Measurements from ENCODE around the gene SLC2A1. TPM values are rescaled to one million over a fixed set of nuclear protein-coding genes. Genes with fewer than 3 reads are reported as not detected.

SLC2A1 gene
- total and polyA plus RNA-seq, 2 of the 13 experiments (the other 11 are each of a cell fraction or from before 2014, with no cell fraction given) = 125 to 423 TPM

DNA sequence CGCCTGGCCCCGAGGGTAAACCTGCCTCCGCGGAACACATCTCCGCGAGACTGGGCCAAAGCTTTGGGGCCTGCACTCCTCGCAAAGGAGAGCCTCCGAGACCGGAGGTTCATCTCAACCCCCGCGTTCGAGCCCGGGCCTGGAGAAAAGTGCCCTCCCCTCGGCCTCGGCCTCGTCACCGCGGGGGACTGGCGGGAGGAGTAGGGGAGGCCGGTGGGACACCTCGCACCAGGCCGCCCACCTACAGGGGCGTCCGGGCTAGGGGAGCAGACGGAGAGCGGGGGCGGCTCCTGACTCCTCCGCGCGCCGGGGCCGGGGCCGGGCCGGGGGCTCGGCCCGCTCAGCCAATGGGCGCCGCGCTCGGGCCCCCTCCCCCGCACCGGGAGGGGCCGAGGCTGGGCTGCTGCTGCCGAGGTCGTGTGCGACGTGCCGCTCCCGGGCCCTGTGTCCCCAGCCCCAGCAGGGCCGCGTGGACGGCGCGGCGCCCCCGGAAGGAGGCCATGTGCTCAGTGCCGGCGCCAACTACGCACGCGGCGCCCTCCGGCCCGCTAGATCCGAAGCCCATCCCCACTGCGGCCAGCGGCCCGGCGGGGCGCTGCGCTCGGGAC is 684 bp downstream of the SLC2A1 start (continued):
- TF ChIP-seq, protein P1, sequence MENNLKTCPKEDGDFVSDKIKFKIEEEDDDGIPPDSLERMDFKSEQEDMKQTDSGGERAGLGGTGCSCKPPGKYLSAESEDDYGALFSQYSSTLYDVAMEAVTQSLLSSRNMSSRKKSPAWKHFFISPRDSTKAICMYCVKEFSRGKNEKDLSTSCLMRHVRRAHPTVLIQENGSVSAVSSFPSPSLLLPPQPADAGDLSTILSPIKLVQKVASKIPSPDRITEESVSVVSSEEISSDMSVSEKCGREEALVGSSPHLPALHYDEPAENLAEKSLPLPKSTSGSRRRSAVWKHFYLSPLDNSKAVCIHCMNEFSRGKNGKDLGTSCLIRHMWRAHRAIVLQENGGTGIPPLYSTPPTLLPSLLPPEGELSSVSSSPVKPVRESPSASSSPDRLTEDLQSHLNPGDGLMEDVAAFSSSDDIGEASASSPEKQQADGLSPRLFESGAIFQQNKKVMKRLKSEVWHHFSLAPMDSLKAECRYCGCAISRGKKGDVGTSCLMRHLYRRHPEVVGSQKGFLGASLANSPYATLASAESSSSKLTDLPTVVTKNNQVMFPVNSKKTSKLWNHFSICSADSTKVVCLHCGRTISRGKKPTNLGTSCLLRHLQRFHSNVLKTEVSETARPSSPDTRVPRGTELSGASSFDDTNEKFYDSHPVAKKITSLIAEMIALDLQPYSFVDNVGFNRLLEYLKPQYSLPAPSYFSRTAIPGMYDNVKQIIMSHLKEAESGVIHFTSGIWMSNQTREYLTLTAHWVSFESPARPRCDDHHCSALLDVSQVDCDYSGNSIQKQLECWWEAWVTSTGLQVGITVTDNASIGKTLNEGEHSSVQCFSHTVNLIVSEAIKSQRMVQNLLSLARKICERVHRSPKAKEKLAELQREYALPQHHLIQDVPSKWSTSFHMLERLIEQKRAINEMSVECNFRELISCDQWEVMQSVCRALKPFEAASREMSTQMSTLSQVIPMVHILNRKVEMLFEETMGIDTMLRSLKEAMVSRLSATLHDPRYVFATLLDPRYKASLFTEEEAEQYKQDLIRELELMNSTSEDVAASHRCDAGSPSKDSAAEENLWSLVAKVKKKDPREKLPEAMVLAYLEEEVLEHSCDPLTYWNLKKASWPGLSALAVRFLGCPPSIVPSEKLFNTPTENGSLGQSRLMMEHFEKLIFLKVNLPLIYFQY (CRISPR knock-in tag; IDR thresholded peaks at IDR 0.05; ENCODE audit: borderline replicate concordance) = no peak
- TF ChIP-seq PPARG (CRISPR knock-in tag; conservative IDR thresholded peaks at IDR 0.05) (no peak), ZNF441 (CRISPR knock-in tag; IDR thresholded peaks at IDR 0.05; ENCODE audit: borderline replicate concordance) (no peak), ZNF619 (CRISPR knock-in tag; IDR thresholded peaks at IDR 0.05) (no peak), ZKSCAN1 (IDR thresholded peaks at IDR 0.05; ENCODE audit: low read length) (no peak), RARG (CRISPR knock-in tag; IDR thresholded peaks at IDR 0.05; ENCODE audit: low read depth) (no peak), RXRA (CRISPR knock-in tag; IDR thresholded peaks at IDR 0.05) (no peak), ZBTB38 (CRISPR knock-in tag; IDR thresholded peaks at IDR 0.05) (no peak), ADNP (CRISPR knock-in tag; IDR thresholded peaks at IDR 0.05) (no peak), ATF1 (CRISPR knock-in tag; IDR thresholded peaks at IDR 0.05) (no peak), TOE1 (CRISPR knock-in tag; IDR thresholded peaks at IDR 0.05) (no peak; the same call in 1 of the 2 replicates), ZNF383 (CRISPR knock-in tag; IDR thresholded peaks at IDR 0.05; ENCODE audit: borderline replicate concordance) (no peak)
- TF ChIP-seq, protein P2, sequence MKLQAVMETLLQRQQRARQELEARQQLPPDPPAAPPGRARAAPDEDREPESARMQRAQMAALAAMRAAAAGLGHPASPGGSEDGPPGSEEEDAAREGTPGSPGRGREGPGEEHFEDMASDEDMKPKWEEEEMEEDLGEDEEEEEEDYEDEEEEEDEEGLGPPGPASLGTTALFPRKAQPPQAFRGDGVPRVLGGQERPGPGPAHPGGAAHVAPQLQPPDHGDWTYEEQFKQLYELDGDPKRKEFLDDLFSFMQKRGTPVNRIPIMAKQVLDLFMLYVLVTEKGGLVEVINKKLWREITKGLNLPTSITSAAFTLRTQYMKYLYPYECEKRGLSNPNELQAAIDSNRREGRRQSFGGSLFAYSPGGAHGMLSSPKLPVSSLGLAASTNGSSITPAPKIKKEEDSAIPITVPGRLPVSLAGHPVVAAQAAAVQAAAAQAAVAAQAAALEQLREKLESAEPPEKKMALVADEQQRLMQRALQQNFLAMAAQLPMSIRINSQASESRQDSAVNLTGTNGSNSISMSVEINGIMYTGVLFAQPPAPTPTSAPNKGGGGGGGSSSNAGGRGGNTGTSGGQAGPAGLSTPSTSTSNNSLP (IDR thresholded peaks at IDR 0.05; ENCODE audit: low read depth, low read length) = no peak
- TF ChIP-seq, protein P3, sequence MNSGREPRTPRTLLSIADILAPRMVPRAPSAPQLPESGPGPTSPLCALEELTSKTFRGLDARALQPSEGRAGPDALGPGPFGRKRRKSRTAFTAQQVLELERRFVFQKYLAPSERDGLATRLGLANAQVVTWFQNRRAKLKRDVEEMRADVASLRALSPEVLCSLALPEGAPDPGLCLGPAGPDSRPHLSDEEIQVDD (CRISPR knock-in tag; IDR thresholded peaks at IDR 0.05; ENCODE audit: borderline replicate concordance) = no peak
- TF ChIP-seq, protein P4, sequence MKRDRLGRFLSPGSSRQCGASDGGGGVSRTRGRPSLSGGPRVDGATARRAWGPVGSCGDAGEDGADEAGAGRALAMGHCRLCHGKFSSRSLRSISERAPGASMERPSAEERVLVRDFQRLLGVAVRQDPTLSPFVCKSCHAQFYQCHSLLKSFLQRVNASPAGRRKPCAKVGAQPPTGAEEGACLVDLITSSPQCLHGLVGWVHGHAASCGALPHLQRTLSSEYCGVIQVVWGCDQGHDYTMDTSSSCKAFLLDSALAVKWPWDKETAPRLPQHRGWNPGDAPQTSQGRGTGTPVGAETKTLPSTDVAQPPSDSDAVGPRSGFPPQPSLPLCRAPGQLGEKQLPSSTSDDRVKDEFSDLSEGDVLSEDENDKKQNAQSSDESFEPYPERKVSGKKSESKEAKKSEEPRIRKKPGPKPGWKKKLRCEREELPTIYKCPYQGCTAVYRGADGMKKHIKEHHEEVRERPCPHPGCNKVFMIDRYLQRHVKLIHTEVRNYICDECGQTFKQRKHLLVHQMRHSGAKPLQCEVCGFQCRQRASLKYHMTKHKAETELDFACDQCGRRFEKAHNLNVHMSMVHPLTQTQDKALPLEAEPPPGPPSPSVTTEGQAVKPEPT (CRISPR knock-in tag; IDR thresholded peaks at IDR 0.05; ENCODE audit: low read depth) = no peak
- TF ChIP-seq, protein P5, sequence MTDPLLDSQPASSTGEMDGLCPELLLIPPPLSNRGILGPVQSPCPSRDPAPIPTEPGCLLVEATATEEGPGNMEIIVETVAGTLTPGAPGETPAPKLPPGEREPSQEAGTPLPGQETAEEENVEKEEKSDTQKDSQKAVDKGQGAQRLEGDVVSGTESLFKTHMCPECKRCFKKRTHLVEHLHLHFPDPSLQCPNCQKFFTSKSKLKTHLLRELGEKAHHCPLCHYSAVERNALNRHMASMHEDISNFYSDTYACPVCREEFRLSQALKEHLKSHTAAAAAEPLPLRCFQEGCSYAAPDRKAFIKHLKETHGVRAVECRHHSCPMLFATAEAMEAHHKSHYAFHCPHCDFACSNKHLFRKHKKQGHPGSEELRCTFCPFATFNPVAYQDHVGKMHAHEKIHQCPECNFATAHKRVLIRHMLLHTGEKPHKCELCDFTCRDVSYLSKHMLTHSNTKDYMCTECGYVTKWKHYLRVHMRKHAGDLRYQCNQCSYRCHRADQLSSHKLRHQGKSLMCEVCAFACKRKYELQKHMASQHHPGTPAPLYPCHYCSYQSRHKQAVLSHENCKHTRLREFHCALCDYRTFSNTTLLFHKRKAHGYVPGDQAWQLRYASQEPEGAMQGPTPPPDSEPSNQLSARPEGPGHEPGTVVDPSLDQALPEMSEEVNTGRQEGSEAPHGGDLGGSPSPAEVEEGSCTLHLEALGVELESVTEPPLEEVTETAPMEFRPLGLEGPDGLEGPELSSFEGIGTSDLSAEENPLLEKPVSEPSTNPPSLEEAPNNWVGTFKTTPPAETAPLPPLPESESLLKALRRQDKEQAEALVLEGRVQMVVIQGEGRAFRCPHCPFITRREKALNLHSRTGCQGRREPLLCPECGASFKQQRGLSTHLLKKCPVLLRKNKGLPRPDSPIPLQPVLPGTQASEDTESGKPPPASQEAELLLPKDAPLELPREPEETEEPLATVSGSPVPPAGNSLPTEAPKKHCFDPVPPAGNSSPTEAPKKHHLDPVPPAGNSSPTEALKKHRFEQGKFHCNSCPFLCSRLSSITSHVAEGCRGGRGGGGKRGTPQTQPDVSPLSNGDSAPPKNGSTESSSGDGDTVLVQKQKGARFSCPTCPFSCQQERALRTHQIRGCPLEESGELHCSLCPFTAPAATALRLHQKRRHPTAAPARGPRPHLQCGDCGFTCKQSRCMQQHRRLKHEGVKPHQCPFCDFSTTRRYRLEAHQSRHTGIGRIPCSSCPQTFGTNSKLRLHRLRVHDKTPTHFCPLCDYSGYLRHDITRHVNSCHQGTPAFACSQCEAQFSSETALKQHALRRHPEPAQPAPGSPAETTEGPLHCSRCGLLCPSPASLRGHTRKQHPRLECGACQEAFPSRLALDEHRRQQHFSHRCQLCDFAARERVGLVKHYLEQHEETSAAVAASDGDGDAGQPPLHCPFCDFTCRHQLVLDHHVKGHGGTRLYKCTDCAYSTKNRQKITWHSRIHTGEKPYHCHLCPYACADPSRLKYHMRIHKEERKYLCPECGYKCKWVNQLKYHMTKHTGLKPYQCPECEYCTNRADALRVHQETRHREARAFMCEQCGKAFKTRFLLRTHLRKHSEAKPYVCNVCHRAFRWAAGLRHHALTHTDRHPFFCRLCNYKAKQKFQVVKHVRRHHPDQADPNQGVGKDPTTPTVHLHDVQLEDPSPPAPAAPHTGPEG (CRISPR knock-in tag; IDR thresholded peaks at IDR 0.05) = peak; percentile 18; the same call in 1 of the 2 replicates
